ENCODE results near the gene FGF22. TPM values are rescaled to one million over a fixed set of nuclear protein-coding genes. Genes with fewer than 3 reads are reported as not detected.

FGF22 gene
- total and polyA plus RNA-seq, 2 of the 8 experiments (the other 6 are each of a cell fraction or from before 2014, with no cell fraction given): 0.44 to 1.7 TPM

DNA sequence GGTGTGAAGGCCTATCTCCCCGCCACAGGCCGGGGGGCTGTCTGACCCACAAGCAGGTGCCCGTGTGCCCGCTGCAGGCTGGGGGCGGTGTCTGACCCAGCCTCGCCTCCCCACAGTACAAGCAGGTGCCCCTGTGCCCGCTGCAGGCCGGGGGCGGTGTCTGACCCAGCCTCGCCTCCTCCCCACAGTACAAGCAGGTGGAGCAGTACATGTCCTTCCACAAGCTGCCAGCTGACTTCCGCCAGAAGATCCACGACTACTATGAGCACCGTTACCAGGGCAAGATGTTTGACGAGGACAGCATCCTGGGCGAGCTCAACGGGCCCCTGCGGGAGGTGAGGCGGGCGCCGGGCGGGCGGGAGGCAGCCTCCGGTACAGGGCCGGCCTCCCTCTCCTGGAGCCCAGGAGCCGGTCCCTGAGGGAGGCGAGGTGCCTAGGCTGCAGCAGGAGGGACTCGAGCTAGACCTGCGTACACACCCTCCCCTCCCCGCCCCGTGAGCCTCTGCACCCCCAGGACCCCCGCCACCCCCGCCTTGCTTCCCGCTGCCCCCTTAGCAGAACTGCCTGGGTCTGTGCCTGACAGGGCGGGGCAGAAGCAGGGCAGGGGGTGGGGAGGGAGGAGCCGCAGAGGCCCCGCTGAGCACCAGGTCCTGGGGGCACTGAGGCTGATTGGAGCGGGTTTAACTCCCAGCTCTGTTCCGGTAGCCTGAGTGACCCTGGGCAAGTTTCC lies 29.4 kb upstream of the FGF22 start:
- no peak overlapping the region for H3K9ac ChIP-seq (replicated peaks in 1 of 4; ENCODE audit: extremely low read depth in 1 of 4, low read depth in 3 of 4, low read length in 3 of 4)
- 94% methylated on average over 12 of the region's 38 CpGs; no CpG with 5 or more reads in 1 of the 2 experiments for WGBS, 2 experiments (ENCODE audit: extremely low coverage in 1 of 2, insufficient coverage in 1 of 2, insufficient read length in 1 of 2, insufficient replicate concordance in 2 of 2, low coverage in 1 of 2, low lambda C conversion rate in 2 of 2, missing lambda C conversion rate in 1 of 2)

More for the DNA sequence above, 29.4 kb upstream of the FGF22 start:
- Histone ChIP-seq H4K20me1 (replicated peaks in 1 of 2; ENCODE audit: control insufficient read depth in 1 of 2, insufficient read depth in 2 of 2, low read length in 2 of 2) (peaks cover 0 to 2% of the 10 kb centered on the region in 2 experiments), H3K27ac (ENCODE audit: low read depth, low read length) (no peak overlapping the region), H3K23me2 (ENCODE audit: low read depth, low read length) (no peaks in the 10 kb centered on the region), H3K23ac (ENCODE audit: insufficient read length) (no peak overlapping the region), H3K27me3 (replicated peaks in 1 of 4; ENCODE audit: control insufficient read depth in 3 of 4, extremely low read depth in 1 of 4, insufficient read depth in 3 of 4, low read length in 3 of 4) (no peaks in the 10 kb centered on the region), H3K14ac (ENCODE audit: insufficient read length) (no peak overlapping the region), H2BK5ac (ENCODE audit: low read depth, low read length) (no peak overlapping the region), H3K4me1 (replicated peaks in 1 of 4; ENCODE audit: control insufficient read depth in 3 of 4, insufficient read depth in 4 of 4, low read length in 3 of 4) (no peaks in the 10 kb centered on the region), H2BK12ac (ENCODE audit: low read depth, low read length) (no peak overlapping the region), H3K4me2 (ENCODE audit: insufficient read depth in 1 of 2, low read depth in 2 of 2, low read length in 2 of 2) (no peak overlapping the region), H3K18ac (ENCODE audit: extremely low read depth, low read length) (no peak overlapping the region), H4K8ac (ENCODE audit: extremely low read depth, insufficient read depth, low read length) (peak overlapping the region; percentile 28; the same call in 1 of the 2 replicates), H3K4ac (replicated peaks; ENCODE audit: insufficient read length, low read depth, low read length) (no peak overlapping the region), H2AK5ac (ENCODE audit: low read depth, low read length) (no peak overlapping the region), H2BK20ac (ENCODE audit: low read length) (no peak overlapping the region), H3K79me2 (ENCODE audit: control insufficient read depth in 1 of 2, insufficient read depth in 2 of 2, low read length in 2 of 2) (no peaks in the 10 kb centered on the region), H3K56ac (replicated peaks; ENCODE audit: insufficient read length, low read depth, low read length) (no peak overlapping the region), H2BK120ac (replicated peaks; ENCODE audit: low read depth, low read length) (no peak overlapping the region), H3K4me3 (ENCODE audit: extremely low read depth in 1 of 4, insufficient read depth in 2 of 4, low read depth in 3 of 4, low read length in 4 of 4) (no peak overlapping the region), H4K5ac (ENCODE audit: insufficient read length, low read depth, low read length) (no peak overlapping the region), H3K36me3 (ENCODE audit: control insufficient read depth in 2 of 4, insufficient read depth in 4 of 4, low read length in 3 of 4) (peaks cover 0 to 7% (median 3%) of the 10 kb centered on the region in 4 experiments; a peak in 2 of 8 replicates), H3K9me3 (ENCODE audit: insufficient read depth in 2 of 2, low read depth in 1 of 2, low read length in 1 of 2) (peaks cover 0 to 4% of the 10 kb centered on the region in 2 experiments; a peak in 1 of 4 replicates), H2AFZ (ENCODE audit: low read length) (no peak overlapping the region), H3K79me1 (ENCODE audit: low read depth, low read length) (no peaks in the 10 kb centered on the region; the same call in 1 of the 2 replicates), H4K91ac (replicated peaks; ENCODE audit: insufficient read length, low read length) (no peak overlapping the region), H2BK15ac (ENCODE audit: low read length) (no peak overlapping the region)
- DNase-seq (ENCODE audit: low read depth in 1 of 2, low spot score in 2 of 2): no peak
- ChIA-PET CTCF (ENCODE audit: partially characterized antibody) (interaction anchor here (1.2 to 1.3 kb wide), 2 partner anchors 21 to 26 kb away, joined by 3 to 4 read pairs; no protein-coding TSS in a partner anchor), POLR2A (ENCODE audit: partially characterized antibody) (interaction anchor here (1.6 kb wide), 1 partner anchor 20 kb away, joined by 3 read pairs; no protein-coding TSS in a partner anchor)
- FAIRE-seq: no peak
- TF ChIP-seq MAFK (IDR thresholded peaks at IDR 0.05; ENCODE audit: low read depth, low read length): no peak
- no peak for TF ChIP-seq SIRT6 (IDR thresholded peaks at IDR 0.05; ENCODE audit: low read length)
- TF ChIP-seq, protein P1, sequence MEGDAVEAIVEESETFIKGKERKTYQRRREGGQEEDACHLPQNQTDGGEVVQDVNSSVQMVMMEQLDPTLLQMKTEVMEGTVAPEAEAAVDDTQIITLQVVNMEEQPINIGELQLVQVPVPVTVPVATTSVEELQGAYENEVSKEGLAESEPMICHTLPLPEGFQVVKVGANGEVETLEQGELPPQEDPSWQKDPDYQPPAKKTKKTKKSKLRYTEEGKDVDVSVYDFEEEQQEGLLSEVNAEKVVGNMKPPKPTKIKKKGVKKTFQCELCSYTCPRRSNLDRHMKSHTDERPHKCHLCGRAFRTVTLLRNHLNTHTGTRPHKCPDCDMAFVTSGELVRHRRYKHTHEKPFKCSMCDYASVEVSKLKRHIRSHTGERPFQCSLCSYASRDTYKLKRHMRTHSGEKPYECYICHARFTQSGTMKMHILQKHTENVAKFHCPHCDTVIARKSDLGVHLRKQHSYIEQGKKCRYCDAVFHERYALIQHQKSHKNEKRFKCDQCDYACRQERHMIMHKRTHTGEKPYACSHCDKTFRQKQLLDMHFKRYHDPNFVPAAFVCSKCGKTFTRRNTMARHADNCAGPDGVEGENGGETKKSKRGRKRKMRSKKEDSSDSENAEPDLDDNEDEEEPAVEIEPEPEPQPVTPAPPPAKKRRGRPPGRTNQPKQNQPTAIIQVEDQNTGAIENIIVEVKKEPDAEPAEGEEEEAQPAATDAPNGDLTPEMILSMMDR (IDR thresholded peaks at IDR 0.05; ENCODE audit: control extremely low read depth in 1 of 3, insufficient read depth in 1 of 3, low read depth in 1 of 3, low read length in 3 of 3): no peak
- no peak for TF ChIP-seq JUND (IDR thresholded peaks at IDR 0.05; ENCODE audit: low read length)
- no peak for TF ChIP-seq FOSL1 (IDR thresholded peaks at IDR 0.05; ENCODE audit: insufficient read depth, low read depth, low read length)
- TF ChIP-seq GABPA (IDR thresholded peaks at IDR 0.05; ENCODE audit: borderline replicate concordance, insufficient read depth, low read length): no peak
- no peak for TF ChIP-seq SUZ12 (IDR thresholded peaks at IDR 0.05; ENCODE audit: low read length)
